Astrocyte of the spinal cord (primary cell): ENCODE results near the gene ARMC12.

ENCODE experiments used
- DNase-seq: peaks from one replicate; pipeline ENCODE4 v3.0.0; 2011; ENCODE audit warnings: low read depth, low spot score
- H3K4me3 ChIP-seq: 2 replicates; pipeline ENCODE4 v1.5.1; 2011; ENCODE audit warnings: low read depth, mild to moderate bottlenecking, low read length, moderate library complexity
- in situ Hi-C: cut with HindIII; loops from 2 replicates; pipeline ENCODE4 v1.10.0; 2017; ENCODE audit warnings: low sequenced_read_pairs
- TF ChIP-seq, protein P1 (sequence below): IDR thresholded peaks from 2 replicates; pipeline ENCODE4 v1.5.1; 2012; ENCODE audit warnings: low read depth, mild to moderate bottlenecking, low read length, inconsistent platforms

The ARMC12 gene

GRCh38 chr6:35781290-35781689 lies 44.5 kb downstream of the ARMC12 start:
- TF ChIP-seq, protein P1, sequence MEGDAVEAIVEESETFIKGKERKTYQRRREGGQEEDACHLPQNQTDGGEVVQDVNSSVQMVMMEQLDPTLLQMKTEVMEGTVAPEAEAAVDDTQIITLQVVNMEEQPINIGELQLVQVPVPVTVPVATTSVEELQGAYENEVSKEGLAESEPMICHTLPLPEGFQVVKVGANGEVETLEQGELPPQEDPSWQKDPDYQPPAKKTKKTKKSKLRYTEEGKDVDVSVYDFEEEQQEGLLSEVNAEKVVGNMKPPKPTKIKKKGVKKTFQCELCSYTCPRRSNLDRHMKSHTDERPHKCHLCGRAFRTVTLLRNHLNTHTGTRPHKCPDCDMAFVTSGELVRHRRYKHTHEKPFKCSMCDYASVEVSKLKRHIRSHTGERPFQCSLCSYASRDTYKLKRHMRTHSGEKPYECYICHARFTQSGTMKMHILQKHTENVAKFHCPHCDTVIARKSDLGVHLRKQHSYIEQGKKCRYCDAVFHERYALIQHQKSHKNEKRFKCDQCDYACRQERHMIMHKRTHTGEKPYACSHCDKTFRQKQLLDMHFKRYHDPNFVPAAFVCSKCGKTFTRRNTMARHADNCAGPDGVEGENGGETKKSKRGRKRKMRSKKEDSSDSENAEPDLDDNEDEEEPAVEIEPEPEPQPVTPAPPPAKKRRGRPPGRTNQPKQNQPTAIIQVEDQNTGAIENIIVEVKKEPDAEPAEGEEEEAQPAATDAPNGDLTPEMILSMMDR = no peak
- DNase-seq = no peak
- in situ Hi-C loops = no loop called here
- H3K4me3 ChIP-seq = no peak overlapping the region

- no peak overlapping the region for H3K4me3 ChIP-seq
- in situ Hi-C loops = no loop called here
- TF ChIP-seq, protein P1 = no peak
- DNase-seq = no peak
Measured at GRCh38 chr6:35782424-35782823, 45.6 kb downstream of the ARMC12 start.

DNA sequence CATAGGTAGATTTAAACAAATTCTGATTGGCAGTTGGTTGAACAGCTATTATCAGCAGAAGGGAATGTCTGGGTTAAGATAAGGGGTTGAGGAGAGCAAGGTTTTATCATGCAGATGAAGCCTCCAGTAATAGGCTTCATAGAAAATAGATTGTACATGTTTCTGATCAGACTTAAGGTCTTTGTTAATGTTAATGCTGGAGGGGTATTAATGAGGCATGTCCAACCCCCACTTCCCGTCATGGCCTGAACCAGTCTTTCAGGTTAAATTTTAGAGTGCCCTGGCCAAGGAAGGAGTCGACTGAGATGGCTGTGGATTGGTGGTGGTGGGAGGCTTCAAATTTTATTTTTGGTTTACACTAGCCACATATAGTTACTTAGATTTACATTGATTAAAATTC lies 47.4 kb downstream of the ARMC12 start:
- no peak overlapping the region for H3K4me3 ChIP-seq
- in situ Hi-C loops = no loop called here
- no peak for DNase-seq
- TF ChIP-seq, protein P1 = no peak

DNA sequence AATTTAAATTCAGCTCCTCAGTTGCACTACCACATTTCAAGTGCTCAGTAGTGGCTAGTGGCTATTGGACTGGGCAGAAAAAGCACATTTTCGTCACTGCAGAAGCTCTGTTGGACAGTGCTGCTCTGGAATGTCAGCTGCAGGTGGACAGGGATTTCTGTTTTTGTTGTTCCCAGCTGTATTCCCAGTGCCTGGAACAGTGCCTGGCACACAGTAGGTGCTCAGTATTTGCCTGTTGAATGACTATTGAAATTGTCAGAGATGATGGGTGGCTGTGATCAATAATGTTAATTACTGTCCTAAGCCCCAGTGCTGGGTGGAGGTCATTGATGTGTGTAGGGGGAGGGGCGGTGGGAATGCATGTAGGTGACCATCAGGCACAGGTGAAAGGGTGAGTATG lies 49.4 kb downstream of the ARMC12 start:
- TF ChIP-seq, protein P1 = no peak
- in situ Hi-C loops = no loop called here
- H3K4me3 ChIP-seq = no peak overlapping the region
- no peak for DNase-seq

GRCh38 chr6:35786810-35787209 lies 50.0 kb downstream of the ARMC12 start:
- in situ Hi-C loops = no loop called here
- TF ChIP-seq, protein P1 = no peak
- no peak for DNase-seq
- no peak overlapping the region for H3K4me3 ChIP-seq

- TF ChIP-seq, protein P1 = no peak
- in situ Hi-C loops = no loop called here
Measured at GRCh38 chr6:35787266-35788218, 50.7 kb downstream of the ARMC12 start.

More at GRCh38 chr6:35787266-35788218, 50.7 kb downstream of the ARMC12 start:
- H3K4me3 ChIP-seq = no peak overlapping the region
- no peak for DNase-seq
